HFFc6 (cell line): ENCODE data around the gene CASK. TPM values are rescaled to one million over a fixed set of nuclear protein-coding genes. Genes with fewer than 3 reads are reported as not detected.

Experiments used
- DNase-seq: peaks from one replicate; pipeline ENCODE4 v3.0.0-alpha.2; 2018
- H3K27ac Mint-ChIP-seq: 2 replicates; pipeline ENCODE4 v1.8.0; 2020; ENCODE audit warnings: mild to moderate bottlenecking, mixed read lengths
- H3K27me3 Mint-ChIP-seq: 2 replicates; pipeline ENCODE4 v1.8.0; 2021; ENCODE audit warnings: mild to moderate bottlenecking, moderate library complexity, mixed read lengths; ENCODE audit not compliant: insufficient read depth
- H3K36me3 Mint-ChIP-seq: 2 replicates; pipeline ENCODE4 v1.8.0; 2021; ENCODE audit warnings: low read depth, mixed read lengths
- H3K4me1 Mint-ChIP-seq: 2 replicates; pipeline ENCODE4 v1.8.0; 2020; ENCODE audit warnings: low read depth, mixed read lengths
- H3K4me3 Mint-ChIP-seq: 2 replicates; pipeline ENCODE4 v1.8.0; 2020; ENCODE audit warnings: mild to moderate bottlenecking, moderate library complexity, mixed read lengths
- H3K9me3 Mint-ChIP-seq: 2 replicates; pipeline ENCODE4 v1.8.0; 2020; ENCODE audit warnings: mild to moderate bottlenecking, mixed read lengths
- CTCF ChIP-seq: fragments of 200-600 bp; sonication (generic); IDR thresholded peaks from 2 replicates; pipeline ENCODE4 v1.5.0; 2021; ENCODE audit warnings: antibody characterized with exemption, mild to moderate bottlenecking
- total RNA-seq, 6 experiments: library from RNA; stranded (reverse); fragmentation: NEBNext Ultra II Directional; extraction: Animal tissue kit (Norgen Biotek cat#: 25700); gene quantifications; 2 replicates in 1 of 6; 3 replicates in 5 of 6; pipeline ENCODE4 v1.2.3, GENCODE V29; 2021

The CASK gene
- total RNA-seq, 6 experiments from 2014 or later: 34.7 to 37.1 (median 35.4) TPM

GRCh38 chrX:41543668-41544067 lies 379.7 kb downstream of the CASK start:
- Mint-ChIP-seq H3K36me3 (no peaks in the 10 kb centered on the region), H3K27me3 (no peaks in the 10 kb centered on the region), H3K9me3 (no peaks in the 10 kb centered on the region), H3K27ac (no peak overlapping the region), H3K4me1 (peaks cover 15% of the 10 kb centered on the region), H3K4me3 (no peak overlapping the region)
- no peak for DNase-seq
- TF ChIP-seq CTCF: no peak

- Mint-ChIP-seq H3K27ac (no peak overlapping the region; the same call in 1 of the 2 replicates), H3K27me3 (no peaks in the 10 kb centered on the region), H3K9me3 (no peaks in the 10 kb centered on the region), H3K36me3 (no peaks in the 10 kb centered on the region), H3K4me1 (peaks cover 15% of the 10 kb centered on the region), H3K4me3 (no peak overlapping the region)
- TF ChIP-seq CTCF: no peak
- DNase-seq: no peak
These were observed 380.3 kb downstream of the CASK start for GRCh38 chrX:41543025-41543424.

GRCh38 chrX:41542536-41542935 lies 380.8 kb downstream of the CASK start:
- peaks cover 15% of the 10 kb centered on the region for H3K4me1 Mint-ChIP-seq
- H3K27me3 Mint-ChIP-seq: no peaks in the 10 kb centered on the region
- no peak for TF ChIP-seq CTCF
- H3K36me3 Mint-ChIP-seq: no peaks in the 10 kb centered on the region
- no peak for DNase-seq
- H3K4me3 Mint-ChIP-seq: no peak overlapping the region
- no peaks in the 10 kb centered on the region for H3K9me3 Mint-ChIP-seq
- H3K27ac Mint-ChIP-seq: no peak overlapping the region

GRCh38 chrX:41542135-41542534 lies 381.2 kb downstream of the CASK start:
- TF ChIP-seq CTCF: no peak
- Mint-ChIP-seq H3K36me3 (no peaks in the 10 kb centered on the region), H3K27ac (peak overlapping the region; percentile 58; the same call in 1 of the 2 replicates), H3K27me3 (no peaks in the 10 kb centered on the region), H3K4me1 (peaks cover 15% of the 10 kb centered on the region), H3K9me3 (no peaks in the 10 kb centered on the region), H3K4me3 (no peak overlapping the region)
- no peak for DNase-seq

GRCh38 chrX:41541386-41541785 lies 382.0 kb downstream of the CASK start:
- no peaks in the 10 kb centered on the region for H3K27me3 Mint-ChIP-seq
- no peak for TF ChIP-seq CTCF
- no peaks in the 10 kb centered on the region for H3K9me3 Mint-ChIP-seq
- DNase-seq: no peak
- H3K4me3 Mint-ChIP-seq: no peak overlapping the region
- peak overlapping the region; percentile 58; the same call in 1 of the 2 replicates for H3K27ac Mint-ChIP-seq
- peaks cover 15% of the 10 kb centered on the region for H3K4me1 Mint-ChIP-seq
- no peaks in the 10 kb centered on the region for H3K36me3 Mint-ChIP-seq

- no peak for TF ChIP-seq CTCF
- no peaks in the 10 kb centered on the region for H3K36me3 Mint-ChIP-seq
- H3K4me3 Mint-ChIP-seq: no peak overlapping the region
- H3K27me3 Mint-ChIP-seq: no peaks in the 10 kb centered on the region
- H3K27ac Mint-ChIP-seq: no peak overlapping the region
- no peak for DNase-seq
- no peaks in the 10 kb centered on the region for H3K9me3 Mint-ChIP-seq
- H3K4me1 Mint-ChIP-seq: peaks cover 15% of the 10 kb centered on the region
These were observed 384.6 kb downstream of the CASK start for GRCh38 chrX:41538707-41539106.
